OCI-LY3 (cell line): ENCODE results near the gene DOK4.

Experiments
- CTCF ChIP-seq: fragments of 200-600, 300-600 bp; sonication (generic); IDR thresholded peaks from 2 replicates; pipeline ENCODE4 v1.5.1; 2014; ENCODE audit warnings: antibody characterized with exemption, low read length, low read depth
- EZH2phosphoT487 ChIP-seq: fragments of 200-600 bp; shearing (Covaris generic); IDR thresholded peaks from 2 replicates; pipeline ENCODE4 v1.6.1; 2018; ENCODE audit warnings: antibody characterized with exemption, mixed run types, low read depth

- TF ChIP-seq EZH2phosphoT487 (no peak), CTCF (no peak)
Observed at GRCh38 chr16:57532266-57532625, 46.0 kb upstream of the DOK4 start.
